Esophagus muscularis mucosa (tissue), 3 donors: ENCODE measurements around the gene FHIP2A.

Source experiments
- EP300 ChIP-seq: sonication (generic); formaldehyde crosslinking; IDR thresholded peaks from one replicate; pipeline ENCODE4 v1.6.1; 2017; ENCODE audit warnings: antibody characterized with exemption
- TF ChIP-seq, protein P1 (sequence below), 3 experiments: fragments of 200-600 bp in 2 of 3; fragments of 450-650 bp in 1 of 3; sonication (generic) in 2 of 3; IDR thresholded peaks; one replicate each; pipeline ENCODE4 v1.5.1; 2017 to 2019; ENCODE audit warnings: antibody characterized with exemption in 3 of 3, mild to moderate bottlenecking in 2 of 3, moderate library complexity in 1 of 3

- TF ChIP-seq EP300, result no peak
- TF ChIP-seq, protein P1, sequence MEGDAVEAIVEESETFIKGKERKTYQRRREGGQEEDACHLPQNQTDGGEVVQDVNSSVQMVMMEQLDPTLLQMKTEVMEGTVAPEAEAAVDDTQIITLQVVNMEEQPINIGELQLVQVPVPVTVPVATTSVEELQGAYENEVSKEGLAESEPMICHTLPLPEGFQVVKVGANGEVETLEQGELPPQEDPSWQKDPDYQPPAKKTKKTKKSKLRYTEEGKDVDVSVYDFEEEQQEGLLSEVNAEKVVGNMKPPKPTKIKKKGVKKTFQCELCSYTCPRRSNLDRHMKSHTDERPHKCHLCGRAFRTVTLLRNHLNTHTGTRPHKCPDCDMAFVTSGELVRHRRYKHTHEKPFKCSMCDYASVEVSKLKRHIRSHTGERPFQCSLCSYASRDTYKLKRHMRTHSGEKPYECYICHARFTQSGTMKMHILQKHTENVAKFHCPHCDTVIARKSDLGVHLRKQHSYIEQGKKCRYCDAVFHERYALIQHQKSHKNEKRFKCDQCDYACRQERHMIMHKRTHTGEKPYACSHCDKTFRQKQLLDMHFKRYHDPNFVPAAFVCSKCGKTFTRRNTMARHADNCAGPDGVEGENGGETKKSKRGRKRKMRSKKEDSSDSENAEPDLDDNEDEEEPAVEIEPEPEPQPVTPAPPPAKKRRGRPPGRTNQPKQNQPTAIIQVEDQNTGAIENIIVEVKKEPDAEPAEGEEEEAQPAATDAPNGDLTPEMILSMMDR (IDR thresholded peaks at IDR 0.05), result no peak
Measured at GRCh38 chr10:114869520-114869892, 47.9 kb downstream of the FHIP2A start.
